DMS153 (cell line): ENCODE results near the gene FCRL5.

ENCODE experiments used
- DNase-seq: peaks from one replicate; lab custom pipeline; 2025; lab: John Stamatoyannopoulos, UW

The FCRL5 gene

DNA sequence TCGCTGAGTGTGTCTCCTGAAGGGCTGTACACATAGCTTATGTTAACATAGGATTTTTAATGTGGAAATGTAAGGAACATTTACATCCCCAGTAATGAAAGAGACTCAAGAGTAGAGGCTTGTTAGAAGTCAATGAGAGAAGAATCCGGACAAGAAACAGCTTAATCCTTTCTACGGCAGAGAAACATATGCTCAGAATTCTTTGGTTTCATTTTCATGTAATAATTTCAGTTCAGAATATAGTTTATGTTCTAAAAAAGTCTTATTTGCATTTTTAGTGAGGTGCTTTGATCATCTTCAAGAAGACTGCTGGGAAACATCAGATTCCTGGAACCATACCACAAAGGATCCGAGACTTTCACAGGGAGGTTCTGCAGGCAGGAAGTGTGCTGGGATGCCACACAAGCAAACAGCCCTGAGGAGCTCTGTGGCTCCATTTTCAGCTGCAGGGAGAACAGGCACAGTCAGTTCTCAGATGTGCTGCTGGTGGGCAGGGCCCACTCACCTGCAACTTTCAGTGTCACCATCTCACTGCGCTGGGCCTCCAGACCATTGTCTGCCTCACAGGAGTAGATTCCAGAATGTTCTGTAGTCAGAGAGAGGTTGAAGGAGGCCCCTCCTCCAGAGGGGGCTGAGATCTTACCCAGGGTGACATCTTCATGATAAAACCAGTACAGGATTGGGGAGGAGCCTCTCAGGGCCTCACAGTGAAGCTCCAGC lies 28.4 kb downstream of the FCRL5 start:
- no peak for DNase-seq

- no peak for DNase-seq
Observed at GRCh38 chr1:157521056-157521455, 31.3 kb downstream of the FCRL5 start.

DNA sequence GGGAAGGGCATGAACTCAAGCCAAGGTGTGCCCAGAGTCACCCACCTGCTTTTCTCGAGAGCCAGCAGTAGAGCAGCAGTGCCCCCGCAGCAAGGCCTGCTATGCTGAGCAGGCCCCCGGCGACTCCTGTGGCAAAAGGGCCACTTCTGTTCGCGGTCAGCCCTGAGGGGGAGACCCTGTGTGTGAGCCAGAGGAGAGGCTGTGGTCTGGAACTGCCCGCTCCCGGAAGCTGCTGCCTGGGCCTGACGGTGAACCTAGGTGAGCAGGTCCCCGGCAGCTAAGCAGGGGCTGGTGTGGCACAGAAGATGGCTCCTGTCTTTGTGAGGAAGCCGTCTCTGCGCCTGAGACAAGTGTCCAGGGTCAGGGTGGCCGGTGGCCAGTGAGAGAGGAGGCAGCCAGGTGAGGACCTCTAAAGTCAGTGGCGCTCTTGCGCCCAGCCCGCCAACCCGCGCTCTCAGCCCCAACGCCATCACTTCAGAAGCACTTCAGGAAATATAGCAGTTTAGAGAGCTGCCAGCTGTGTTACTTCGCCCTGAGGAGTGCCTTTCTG lies 31.9 kb downstream of the FCRL5 start:
- DNase-seq, result no peak

DNA sequence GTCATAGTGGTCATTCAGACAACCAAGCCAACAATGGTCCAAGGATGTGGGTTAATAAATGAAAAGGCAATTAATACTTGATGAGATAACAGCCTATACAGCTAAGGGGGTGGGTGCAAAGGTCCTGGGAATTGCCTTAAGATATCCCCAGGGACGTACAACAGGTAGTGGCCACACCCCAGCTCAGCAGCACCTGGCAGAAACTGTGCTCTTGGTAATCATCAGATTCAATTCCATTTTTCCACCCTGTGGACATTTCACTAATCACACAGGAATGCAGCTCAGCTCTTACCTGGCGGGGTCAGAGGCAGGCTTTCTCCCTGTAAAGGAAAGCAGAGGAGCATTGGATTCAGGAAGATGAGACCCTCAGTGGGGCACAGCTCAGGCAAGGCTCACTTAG lies 32.9 kb downstream of the FCRL5 start:
- no peak for DNase-seq

GRCh38 chr1:157517016-157517415 lies 35.3 kb downstream of the FCRL5 start:
- no peak for DNase-seq

DNA sequence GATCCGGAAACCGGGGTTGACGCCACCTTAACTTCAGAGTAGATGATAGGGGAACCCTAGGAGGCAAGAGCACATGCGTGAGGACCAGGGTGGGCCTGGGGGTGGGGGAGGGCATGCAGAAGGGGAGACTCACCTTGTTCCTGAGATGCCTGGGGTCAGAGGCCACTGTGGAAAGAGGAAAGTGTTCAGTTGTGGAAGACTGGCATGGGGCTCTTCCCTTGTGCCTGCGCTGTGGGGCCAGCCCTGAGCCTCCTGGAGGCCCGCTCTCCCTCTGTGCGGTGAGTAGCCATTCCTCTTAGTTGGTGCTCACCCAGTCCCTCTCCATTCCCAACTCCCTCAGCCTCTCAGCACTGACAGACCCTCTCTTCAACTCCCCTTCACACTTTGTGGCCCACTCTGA lies 36.6 kb downstream of the FCRL5 start:
- no peak for DNase-seq

DNA sequence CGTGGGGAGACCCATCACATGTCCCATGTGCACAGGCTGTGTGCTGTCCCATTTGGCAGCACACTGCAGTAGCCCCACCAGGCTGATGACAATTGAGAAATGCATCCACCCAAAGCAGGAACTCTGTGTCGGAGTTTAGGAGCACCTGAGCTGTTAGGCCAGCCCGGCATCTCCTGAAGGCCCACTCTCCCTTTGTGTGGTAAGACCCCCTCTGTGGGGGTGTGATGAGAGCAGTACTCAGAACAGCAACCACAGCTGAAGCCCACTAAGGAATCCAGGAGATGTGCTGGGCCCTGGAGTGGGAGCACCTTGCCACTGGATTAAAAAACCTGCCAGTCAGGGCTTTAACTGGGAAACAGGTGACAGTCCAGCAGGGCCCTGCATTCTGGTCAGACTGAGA lies 37.2 kb downstream of the FCRL5 start:
- DNase-seq, result no peak

- no peak for DNase-seq
Observed at GRCh38 chr1:157512036-157512969, 40.0 kb downstream of the FCRL5 start.

DNA sequence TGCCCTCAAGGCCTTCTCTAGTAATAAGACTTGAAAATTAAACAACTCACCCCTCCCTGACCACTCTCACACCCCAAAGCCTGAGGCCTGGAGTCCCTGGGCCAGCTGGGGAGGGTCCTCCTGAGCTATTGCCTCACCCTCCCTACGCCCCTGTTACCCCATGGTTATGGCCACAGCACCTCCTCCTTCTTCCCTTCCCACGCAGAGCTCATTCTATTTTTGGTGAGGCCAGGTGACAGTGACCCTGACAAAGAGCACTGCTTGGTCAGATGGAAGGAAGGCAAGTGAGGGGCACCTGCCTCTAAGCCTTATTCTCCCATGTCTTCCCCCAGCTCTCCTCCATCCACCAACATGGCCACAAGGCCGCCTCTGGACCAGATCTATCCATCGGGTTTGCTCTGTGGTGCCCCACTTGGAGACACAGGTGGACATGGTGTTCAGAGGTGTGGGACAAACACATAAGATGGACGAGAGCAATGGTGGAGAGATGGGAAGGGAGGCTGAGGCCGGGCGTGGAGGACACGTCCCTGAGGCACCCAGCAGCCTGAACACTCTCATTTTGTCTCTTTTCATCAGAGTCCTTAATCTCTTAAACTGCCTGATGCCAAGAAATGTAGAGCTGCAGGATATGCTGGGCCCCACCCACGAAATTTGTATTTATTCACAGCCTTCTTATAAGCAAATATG lies 42.6 kb downstream of the FCRL5 start:
- no peak for DNase-seq

GRCh38 chr1:157505481-157506272 lies 46.6 kb downstream of the FCRL5 start:
- DNase-seq, result peak; percentile 23

DNA sequence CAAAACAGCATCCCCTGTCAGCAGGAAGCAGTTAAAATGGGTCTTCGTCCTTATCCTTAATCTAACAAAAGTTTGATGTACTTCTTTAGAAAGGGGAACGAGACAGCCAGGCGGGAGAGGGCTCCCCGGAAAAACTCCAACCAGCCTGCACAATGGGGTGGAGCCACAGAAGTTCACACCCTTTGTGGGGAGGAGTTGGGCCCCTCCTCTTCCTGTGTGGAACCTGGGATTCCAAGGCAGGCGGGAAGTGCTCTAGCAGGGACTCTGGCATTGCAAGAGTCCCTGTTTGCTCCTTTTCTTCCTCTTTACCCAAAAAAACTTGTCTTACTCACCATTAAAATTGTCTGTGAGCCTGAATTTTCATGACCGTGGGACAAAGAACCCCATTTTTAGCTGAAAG lies 47.7 kb downstream of the FCRL5 start:
- DNase-seq, result no peak

GRCh38 chr1:157499521-157499920 lies 52.8 kb downstream of the FCRL5 start:
- DNase-seq, result no peak

DNA sequence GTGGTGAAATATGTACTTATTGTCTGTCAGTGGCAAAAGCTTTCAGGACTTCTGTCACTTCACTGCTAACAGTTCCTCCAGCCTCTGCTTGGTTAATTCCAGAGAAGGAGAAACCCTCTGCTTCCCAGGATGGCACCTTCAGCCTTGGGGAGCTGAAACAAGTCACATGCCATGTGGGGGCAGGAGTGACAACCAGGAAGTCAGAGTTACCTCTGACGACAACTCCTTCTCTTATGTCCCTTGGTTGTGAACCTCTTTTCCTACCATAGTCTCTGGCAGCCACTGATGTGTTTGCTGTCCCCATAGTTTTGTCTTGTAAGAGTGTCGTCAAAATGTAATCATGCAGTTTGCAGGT lies 53.6 kb downstream of the FCRL5 start:
- no peak for DNase-seq

- DNase-seq, result no peak
Observed at GRCh38 chr1:157497987-157498735, 54.2 kb downstream of the FCRL5 start.

- no peak for DNase-seq
Observed at GRCh38 chr1:157497284-157497683, 55.0 kb downstream of the FCRL5 start.

- DNase-seq, result peak; percentile 32
Observed at GRCh38 chr1:157496121-157496526, 56.2 kb downstream of the FCRL5 start.

DNA sequence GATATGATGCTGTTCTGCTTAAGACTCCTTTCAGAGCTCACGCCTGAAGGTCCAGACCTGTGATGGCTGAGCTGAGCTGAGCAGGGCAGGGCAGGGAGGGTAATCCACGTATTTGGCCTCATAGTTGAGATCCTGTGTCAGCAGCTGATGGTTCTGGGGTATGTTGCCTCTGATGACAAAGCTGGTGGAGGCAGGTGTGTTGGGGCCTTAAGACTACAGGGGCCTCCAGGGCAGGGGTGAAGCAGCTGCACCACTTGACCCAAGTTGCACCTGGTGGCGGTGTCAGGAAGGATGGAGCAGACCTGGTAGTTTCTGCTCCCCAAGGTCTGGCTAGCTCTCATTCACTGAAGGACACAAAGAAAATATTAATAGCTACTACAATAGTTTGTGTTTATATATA lies 57.0 kb downstream of the FCRL5 start:
- DNase-seq, result no peak

- no peak for DNase-seq
Observed at GRCh38 chr1:157494093-157494492, 58.2 kb downstream of the FCRL5 start.

GRCh38 chr1:157490467-157491165 lies 61.7 kb downstream of the FCRL5 start:
- peak; percentile 51 for DNase-seq

GRCh38 chr1:157488156-157488555 lies 64.2 kb downstream of the FCRL5 start:
- no peak for DNase-seq
